Coronary artery (tissue), 2 donors: ENCODE measurements around the gene JOSD2.

Experiments
- DNase-seq: peaks from one replicate; pipeline ENCODE4 v3.0.0-alpha.2; 2017; ENCODE audit warnings: low spot score
- H3K27ac ChIP-seq, 2 donors: fragments of 200-600 bp; sonication (generic); one replicate each; pipeline ENCODE4 v1.5.1; 2016 to 2019
- H3K4me3 ChIP-seq: fragments of 200-600 bp; sonication (generic); 2 replicates; pipeline ENCODE4 v1.5.1; 2016; ENCODE audit warnings: mild to moderate bottlenecking, moderate library complexity
- TF ChIP-seq, protein P1 (sequence below): fragments of 200-600 bp; sonication (generic); IDR thresholded peaks from one replicate; pipeline ENCODE4 v1.5.1; 2019; ENCODE audit warnings: antibody characterized with exemption

The JOSD2 gene

GRCh38 chr19:50479761-50480251 is 31.2 kb downstream of the JOSD2 start:
- Histone ChIP-seq H3K4me3 (no peak overlapping the region), H3K27ac (no peak overlapping the region)
- no peak for DNase-seq
- TF ChIP-seq, protein P1, sequence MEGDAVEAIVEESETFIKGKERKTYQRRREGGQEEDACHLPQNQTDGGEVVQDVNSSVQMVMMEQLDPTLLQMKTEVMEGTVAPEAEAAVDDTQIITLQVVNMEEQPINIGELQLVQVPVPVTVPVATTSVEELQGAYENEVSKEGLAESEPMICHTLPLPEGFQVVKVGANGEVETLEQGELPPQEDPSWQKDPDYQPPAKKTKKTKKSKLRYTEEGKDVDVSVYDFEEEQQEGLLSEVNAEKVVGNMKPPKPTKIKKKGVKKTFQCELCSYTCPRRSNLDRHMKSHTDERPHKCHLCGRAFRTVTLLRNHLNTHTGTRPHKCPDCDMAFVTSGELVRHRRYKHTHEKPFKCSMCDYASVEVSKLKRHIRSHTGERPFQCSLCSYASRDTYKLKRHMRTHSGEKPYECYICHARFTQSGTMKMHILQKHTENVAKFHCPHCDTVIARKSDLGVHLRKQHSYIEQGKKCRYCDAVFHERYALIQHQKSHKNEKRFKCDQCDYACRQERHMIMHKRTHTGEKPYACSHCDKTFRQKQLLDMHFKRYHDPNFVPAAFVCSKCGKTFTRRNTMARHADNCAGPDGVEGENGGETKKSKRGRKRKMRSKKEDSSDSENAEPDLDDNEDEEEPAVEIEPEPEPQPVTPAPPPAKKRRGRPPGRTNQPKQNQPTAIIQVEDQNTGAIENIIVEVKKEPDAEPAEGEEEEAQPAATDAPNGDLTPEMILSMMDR = no peak

DNA sequence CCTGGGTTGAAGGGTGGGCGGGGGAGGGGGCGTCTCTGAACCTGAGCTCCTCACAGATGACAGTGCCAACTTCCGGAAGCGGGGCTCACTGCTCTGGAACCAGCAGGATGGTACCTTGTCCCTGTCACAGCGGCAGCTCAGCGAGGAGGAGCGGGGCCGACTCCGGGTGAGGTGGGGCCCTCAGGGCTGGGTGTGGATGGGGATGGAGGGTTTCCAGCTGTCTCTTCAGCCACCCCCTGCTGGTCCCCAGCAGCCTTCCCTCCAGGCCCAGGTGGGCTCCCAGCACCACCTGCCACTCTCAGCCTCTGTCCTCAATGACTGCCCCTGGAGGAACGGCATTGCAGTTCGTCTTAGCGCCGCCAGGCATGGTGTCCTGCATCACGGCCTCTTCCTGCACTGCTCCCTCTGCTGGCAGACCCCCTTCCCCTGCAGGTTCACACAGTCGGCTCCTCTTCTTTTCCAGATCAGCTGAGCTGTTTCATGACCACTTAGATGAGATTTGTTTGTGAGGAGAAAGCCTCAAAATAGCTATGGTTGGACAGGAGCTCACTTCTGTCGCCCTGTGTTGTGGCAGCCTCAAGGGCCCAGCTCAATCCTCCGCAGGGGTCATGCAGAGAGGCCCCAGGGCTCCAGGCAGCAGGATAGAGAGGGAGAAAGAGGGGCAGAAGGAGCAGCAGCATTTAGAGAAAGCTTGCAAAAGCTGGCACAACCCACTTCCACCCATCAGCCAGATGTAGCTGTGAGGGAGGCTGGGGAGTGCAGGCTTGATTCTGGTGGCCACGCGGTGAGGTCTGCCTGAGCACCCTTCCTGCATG is 31.9 kb downstream of the JOSD2 start:
- TF ChIP-seq, protein P1 = no peak
- Histone ChIP-seq H3K27ac (no peak overlapping the region), H3K4me3 (no peak overlapping the region)
- no peak for DNase-seq

GRCh38 chr19:50477751-50478515 is 33.1 kb downstream of the JOSD2 start:
- TF ChIP-seq, protein P1 = no peak
- Histone ChIP-seq H3K27ac (no peak overlapping the region), H3K4me3 (peak overlapping the region; percentile 81)
- DNase-seq = no peak

DNA sequence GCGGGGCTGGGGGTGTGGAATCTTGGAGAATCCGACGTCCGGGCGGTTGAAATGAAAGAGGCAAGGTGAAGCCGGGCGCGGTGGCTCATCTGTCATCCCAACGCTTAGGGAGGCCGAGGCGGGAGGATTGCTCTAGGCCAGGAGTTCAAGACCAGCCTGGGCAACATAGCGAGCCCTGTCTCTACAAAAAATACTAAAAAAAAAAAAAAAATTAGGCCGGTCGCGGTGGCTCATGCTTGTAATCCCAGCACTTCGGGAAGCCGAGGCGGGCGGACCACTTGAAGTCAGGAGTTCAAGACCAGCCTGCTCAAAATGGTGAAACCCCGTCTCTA is 34.1 kb downstream of the JOSD2 start:
- TF ChIP-seq, protein P1 = no peak
- peak overlapping the region; percentile 56 to 73 for H3K27ac ChIP-seq
- DNase-seq = no peak
- H3K4me3 ChIP-seq = peak overlapping the region; percentile 81

GRCh38 chr19:50476224-50476906 is 34.6 kb downstream of the JOSD2 start, which contains the start of the genes EMC10 and GARIN5A:
TSS of gene EMC10 (plus strand) at chr19:50476507. CDS start at chr19:50476545, 38 bp downstream.
TSS of gene GARIN5A (minus strand) at chr19:50476848. CDS start at chr19:50476388, 460 bp downstream.
- TF ChIP-seq, protein P1 = no peak
- H3K4me3 ChIP-seq = peak within 1 kb of the TSS; percentile 81
- peak; percentile 92 for DNase-seq
- H3K27ac ChIP-seq = peak within 1 kb of the TSS; percentile 56 to 73

GRCh38 chr19:50475736-50476223 is 35.2 kb downstream of the JOSD2 start:
- DNase-seq = no peak
- H3K27ac ChIP-seq = peak overlapping the region in 1 of 2 donors; percentile 73
- TF ChIP-seq, protein P1 = no peak
- peak overlapping the region; percentile 81 for H3K4me3 ChIP-seq
